Esophagus muscularis mucosa (tissue), 4 donors: ENCODE data around the gene TPD52L2.

Experiments used
- EP300 ChIP-seq: sonication (generic); formaldehyde crosslinking; IDR thresholded peaks from one replicate; pipeline ENCODE4 v1.6.1; 2017; ENCODE audit warnings: antibody characterized with exemption
- POLR2A ChIP-seq: fragments of 450-650 bp; IDR thresholded peaks from one replicate; pipeline ENCODE4 v1.6.1; 2017; ENCODE audit warnings: antibody characterized with exemption, moderate library complexity, mild to moderate bottlenecking, low read depth
- POLR2AphosphoS5 ChIP-seq, 2 donors: sonication (generic); formaldehyde crosslinking; IDR thresholded peaks; one replicate each; pipeline ENCODE4 v1.6.1; 2017; ENCODE audit warnings: antibody characterized with exemption in 2 of 2
- TF ChIP-seq, protein P1 (sequence below), 3 experiments: fragments of 200-600 bp in 2 of 3; fragments of 450-650 bp in 1 of 3; sonication (generic) in 2 of 3; IDR thresholded peaks; one replicate each; pipeline ENCODE4 v1.5.1; 2017 to 2019; ENCODE audit warnings: antibody characterized with exemption in 3 of 3, mild to moderate bottlenecking in 2 of 3, moderate library complexity in 1 of 3

DNA sequence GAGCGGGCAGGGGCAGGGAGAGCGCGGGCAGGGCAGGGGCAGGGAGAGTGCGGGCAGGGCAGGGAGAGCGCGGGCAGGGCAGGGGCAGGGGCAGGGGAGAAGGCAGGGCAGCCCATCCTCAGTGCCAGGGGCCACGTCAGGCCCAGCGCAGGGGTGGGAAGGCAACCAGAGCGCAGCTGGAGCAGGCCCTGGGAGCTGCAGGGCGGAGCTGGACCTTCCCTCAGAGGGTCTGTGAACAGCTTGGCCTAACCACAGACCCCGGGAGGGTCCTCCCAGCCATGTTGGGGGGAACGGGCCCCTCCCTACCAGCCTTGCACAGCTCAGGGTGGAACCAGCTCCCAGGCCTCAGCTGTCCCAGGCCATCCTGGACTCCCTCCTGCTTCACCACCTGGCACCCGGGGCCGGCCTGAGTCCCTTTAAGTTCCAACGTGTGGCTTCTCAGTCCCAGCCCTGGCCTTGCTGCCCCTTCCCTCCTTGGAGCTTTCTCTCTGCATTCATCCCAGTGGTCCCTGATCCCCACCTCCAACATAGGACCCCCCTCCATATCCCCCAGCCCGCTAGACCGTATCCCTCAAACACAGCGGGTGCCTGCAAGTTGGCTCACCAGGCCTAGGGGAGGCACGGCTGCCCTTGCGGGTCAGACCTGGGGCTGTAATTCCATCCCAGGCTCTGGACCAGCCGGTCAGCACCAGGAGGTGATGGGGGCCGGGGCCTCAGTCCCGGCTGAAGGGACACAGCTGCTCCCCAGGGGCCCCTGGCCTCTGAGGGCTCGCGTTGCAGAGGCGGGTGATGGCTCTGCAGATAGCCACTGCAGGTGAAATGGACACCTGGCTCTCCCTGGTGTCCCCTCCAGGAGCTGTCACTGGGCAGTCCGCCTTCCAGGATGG is 28.4 kb upstream of the TPD52L2 start:
- TF ChIP-seq, protein P1, sequence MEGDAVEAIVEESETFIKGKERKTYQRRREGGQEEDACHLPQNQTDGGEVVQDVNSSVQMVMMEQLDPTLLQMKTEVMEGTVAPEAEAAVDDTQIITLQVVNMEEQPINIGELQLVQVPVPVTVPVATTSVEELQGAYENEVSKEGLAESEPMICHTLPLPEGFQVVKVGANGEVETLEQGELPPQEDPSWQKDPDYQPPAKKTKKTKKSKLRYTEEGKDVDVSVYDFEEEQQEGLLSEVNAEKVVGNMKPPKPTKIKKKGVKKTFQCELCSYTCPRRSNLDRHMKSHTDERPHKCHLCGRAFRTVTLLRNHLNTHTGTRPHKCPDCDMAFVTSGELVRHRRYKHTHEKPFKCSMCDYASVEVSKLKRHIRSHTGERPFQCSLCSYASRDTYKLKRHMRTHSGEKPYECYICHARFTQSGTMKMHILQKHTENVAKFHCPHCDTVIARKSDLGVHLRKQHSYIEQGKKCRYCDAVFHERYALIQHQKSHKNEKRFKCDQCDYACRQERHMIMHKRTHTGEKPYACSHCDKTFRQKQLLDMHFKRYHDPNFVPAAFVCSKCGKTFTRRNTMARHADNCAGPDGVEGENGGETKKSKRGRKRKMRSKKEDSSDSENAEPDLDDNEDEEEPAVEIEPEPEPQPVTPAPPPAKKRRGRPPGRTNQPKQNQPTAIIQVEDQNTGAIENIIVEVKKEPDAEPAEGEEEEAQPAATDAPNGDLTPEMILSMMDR (IDR thresholded peaks at IDR 0.05), result no peak
- no peak for TF ChIP-seq POLR2A
- no peak for TF ChIP-seq EP300
- TF ChIP-seq POLR2AphosphoS5 (IDR thresholded peaks at IDR 0.05), result no peak
